Stimulated activated CD4-positive, alpha-beta T cell treated with anti-CD3 and anti-CD28 coated beads, Interleukin-4, amount 100 ng/mL, for 48 hours (primary cell): Measurements from ENCODE around the gene UBE2D4.

Experiments
- DNase-seq, 2 donors: peaks; one replicate each; pipeline ENCODE4 v3.0.0-alpha.2; 2020; ENCODE audit warnings: low read depth in 2 of 2

UBE2D4 gene

DNA sequence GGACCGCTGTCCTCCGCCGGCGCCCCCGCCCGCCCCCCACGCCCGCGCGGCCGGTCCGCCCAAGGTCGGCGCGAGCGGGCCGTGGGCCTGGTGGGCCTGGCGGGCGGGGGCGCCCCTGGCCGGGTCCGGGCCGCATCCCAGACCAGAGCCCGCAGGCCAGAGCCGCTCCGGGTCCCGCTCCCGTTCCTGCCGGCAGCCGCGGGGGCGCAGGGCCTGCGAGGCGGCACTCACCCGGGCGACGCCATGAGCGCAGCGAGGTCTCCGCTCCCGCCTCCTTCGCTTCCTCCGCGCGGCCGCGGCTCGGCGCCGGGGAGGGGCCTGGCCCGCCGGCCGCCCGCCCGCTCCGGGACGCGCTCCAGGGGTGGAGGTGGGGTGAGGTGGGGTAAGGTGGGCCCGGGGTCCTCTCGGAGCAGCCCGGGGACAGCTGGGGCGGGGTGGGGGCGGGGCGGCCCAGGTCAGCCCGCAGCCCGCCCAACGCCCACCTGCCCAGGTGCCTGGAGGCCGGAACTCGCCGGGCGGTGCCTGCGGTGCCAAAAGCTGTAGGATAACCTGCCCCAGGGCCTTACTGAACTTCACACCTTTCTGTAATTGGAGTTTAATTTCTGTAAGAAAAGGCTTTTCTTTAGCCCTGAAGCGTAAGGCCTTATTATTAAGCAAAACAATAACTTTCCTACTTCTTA is 19.8 kb upstream of the UBE2D4 start, which contains the start of gene URGCP:
Gene URGCP, minus strand, starts transcription at position 266 of the 680 bp plus-strand sequence. Its CDS starts 21 bp downstream, at position 245.
- peak; percentile 44 to 49 for DNase-seq

- no peak for DNase-seq
Observed at GRCh38 chr7:43914795-43915194, 11.4 kb upstream of the UBE2D4 start.

DNA sequence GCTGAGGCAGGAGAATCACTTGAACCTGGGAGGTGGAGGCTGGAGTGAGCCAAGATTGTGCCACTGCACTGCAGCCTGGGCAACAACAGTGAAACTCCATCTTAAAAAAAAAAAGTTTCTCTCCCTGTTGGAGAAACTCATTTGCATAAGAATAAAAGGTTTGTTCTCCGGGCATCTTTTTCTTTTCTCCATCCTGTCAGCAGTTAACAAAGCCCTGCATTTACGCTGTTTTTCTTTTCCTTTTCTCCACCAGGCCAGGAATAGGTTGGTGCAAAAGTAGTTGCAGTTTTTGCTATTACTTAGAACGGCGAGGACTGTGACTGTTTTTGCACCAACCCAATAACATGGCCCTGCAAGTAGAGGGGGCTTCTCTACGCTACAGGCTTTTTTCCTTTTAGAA is 10.3 kb upstream of the UBE2D4 start:
- no peak for DNase-seq

- no peak for DNase-seq
Observed at GRCh38 chr7:43921423-43921822, 4.8 kb upstream of the UBE2D4 start.

GRCh38 chr7:43922726-43923125 is 3.5 kb upstream of the UBE2D4 start:
- DNase-seq: no peak

DNA sequence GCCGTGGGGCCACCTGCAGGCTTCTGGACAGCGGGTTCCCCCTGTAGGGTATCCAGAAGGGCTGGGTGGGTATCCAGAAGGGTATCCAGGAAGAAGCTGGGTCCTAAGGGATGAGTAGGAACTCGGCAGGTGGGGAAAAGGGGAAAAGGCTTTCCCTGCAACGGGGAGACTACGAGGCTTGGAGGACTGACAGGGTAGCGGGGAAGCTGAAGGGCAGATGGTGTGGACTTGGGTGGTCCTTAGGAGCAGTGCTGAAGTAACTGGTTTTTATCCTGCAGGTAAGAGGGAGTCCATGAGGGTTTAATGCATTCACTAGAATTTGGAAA is 525 bp downstream of the UBE2D4 start:
- DNase-seq: no peak

DNA sequence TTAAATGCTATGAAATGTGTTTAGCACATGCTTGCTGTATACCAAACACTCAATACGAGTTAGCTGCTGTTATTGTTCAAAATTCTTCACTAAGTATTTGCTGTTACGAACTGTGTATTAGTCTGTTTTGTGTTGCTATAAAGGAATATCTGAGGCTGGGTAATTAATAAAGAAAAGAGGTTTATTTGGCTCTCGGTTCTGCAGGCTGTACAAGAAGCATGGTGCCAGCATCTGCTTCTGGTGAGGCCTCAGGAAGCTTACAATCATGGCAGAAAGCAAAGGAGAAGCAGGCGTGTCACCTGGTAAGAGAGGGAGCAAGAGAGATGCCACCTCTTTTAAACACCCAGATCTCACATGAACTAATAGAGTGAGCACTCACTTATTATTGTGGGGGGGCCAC is 1.6 kb downstream of the UBE2D4 start:
- DNase-seq: no peak

- DNase-seq: no peak
Observed at GRCh38 chr7:43929529-43930457, 3.6 kb downstream of the UBE2D4 start.

DNA sequence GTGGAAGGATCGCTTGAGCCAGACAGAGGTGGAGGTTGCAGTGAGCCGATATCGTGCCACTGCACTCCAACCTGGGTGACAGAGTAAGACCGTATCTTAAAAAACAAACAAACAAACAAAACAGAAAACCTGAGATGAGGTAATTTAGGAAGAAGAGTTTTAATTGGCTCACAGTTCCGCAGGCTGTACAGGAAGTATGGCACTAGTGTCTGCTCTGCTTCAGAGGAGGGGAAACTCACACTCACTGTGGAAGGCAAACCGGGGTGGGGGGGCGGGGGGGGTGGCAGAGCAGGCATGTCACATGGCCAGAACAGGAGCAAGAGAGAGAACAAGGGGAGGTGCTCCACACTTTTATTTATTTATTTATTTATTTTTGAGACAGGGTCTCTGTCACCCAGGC is 5.1 kb downstream of the UBE2D4 start:
- DNase-seq: no peak

DNA sequence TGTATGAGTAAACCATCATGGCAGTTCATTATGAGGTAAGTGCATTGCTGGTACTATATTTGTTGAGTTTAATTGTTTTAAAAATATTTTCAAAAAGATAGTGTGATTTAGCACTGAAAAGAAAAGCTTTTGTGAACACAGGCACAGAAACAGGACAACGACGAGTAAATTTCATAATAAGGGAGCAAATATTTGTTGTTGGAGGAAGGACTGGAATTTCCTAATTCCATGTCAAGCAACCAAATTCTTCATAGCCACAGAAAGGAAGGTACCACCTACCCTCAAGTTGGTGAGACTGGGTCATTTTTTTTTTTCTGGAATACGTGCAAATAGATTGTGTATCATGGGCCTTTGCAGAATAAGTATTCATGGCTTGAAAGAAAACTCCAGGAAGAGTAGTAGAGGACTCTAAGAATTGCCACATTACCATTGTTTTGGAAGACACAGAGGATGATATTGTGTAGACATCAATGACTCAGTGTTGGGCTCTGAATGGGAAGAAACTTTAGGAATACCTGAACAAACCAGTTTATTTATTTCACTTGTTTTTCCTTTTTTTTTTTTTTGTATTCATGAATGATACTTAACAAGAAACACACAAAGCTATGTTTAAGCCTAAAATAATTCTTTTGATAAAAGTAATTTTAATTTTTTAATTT is 7.8 kb downstream of the UBE2D4 start:
- DNase-seq: no peak

- DNase-seq: no peak
Observed at GRCh38 chr7:43937444-43937843, 11.2 kb downstream of the UBE2D4 start.

GRCh38 chr7:43938892-43939482 is 12.8 kb downstream of the UBE2D4 start:
- no peak for DNase-seq

DNA sequence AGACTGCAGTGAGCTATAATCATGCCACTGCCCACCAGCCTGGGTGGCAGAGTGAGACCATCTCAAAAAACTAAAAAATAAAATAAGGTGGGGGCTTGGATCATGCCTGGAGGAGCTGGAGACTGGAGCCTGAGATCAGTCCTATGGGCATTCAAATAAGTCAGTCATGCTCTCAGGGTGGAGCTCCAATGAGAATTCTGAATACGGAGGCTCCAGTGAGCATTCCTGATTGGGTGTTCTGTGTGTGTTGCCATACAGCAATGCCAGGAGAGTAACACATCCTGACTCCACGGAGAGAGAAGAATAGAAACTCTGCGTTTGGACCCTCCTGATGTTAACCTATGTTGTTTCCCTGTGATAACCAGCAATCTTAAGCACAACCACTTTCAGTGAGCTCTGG is 16.0 kb downstream of the UBE2D4 start:
- no peak for DNase-seq

DNA sequence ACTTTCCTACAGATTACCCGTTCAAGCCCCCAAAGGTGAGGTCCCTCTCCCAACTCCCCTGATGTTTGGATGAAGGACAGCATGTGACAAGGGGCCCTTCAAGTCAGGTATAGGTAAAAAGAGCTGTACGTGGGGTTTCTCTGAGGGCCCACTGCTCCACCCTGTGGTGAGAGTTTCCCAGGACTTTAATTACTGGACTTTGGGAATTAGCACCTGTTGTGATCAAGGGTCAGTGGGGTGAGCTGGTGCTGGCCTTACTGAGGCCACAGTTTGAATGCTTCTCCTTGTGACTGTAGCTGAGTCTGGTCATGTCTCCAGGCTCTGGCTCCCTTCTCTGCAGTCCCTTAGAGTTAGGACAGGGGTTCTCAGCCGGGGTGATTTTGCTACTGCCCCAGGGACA is 16.8 kb downstream of the UBE2D4 start:
- no peak for DNase-seq

GRCh38 chr7:43943417-43944187 is 17.4 kb downstream of the UBE2D4 start:
- no peak for DNase-seq

DNA sequence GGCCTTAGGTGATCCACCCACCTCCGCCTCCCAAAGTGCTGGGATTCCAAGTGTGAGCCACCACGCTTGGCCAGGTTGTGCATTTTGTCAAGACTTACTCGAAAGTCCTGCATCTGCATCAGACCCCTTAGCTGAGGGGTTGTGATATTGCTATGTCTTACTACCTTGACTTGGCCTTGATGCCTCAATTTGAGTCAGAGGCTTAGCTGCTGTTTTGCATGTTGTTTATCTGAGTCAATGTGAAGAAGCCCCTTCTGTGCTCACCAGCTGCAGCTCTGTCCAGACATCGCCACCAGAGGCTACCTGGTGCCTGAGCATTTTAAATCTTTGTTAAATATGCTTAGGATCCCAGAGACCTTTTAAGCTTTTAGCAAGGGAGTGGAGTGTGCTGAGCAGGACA is 18.1 kb downstream of the UBE2D4 start:
- DNase-seq: no peak

DNA sequence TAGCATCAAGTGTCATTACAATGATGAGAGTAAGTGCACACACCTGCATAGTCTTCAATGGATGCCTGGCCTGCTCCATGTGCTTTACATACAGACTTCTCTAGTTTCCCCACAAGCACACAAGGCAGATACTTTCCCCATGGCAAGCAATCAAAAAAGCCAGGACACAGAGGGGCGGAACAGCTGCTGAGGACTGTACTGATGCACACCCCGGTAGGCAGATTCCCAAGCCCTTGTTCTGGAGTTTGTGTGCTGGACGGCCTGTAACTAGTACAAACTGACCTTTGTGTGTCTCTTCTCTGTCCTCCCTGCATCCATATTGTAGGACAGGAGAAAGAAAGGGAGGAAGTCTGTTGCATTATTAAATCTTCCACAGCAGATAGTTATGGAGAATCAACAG is 25.8 kb downstream of the UBE2D4 start:
- DNase-seq: no peak

DNA sequence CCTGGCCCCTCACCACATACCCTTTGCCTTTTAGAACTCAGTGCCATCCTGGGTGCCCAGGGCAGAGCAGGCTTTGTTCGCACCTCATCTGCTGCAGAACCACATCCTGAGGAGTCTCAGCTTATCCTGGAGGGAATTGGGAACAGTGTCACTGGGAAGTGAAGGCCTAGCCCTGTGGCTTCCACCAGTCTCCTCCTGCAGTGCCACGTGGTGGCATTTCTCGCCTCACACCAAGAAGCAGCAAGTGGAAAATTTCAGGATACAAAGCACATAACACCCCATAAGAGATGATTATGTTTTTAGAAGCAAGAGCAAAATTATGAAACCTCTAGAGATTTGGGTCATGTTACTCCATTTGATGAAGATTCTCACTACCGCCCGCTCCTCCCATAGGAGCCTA is 26.8 kb downstream of the UBE2D4 start:
- DNase-seq: no peak

DNA sequence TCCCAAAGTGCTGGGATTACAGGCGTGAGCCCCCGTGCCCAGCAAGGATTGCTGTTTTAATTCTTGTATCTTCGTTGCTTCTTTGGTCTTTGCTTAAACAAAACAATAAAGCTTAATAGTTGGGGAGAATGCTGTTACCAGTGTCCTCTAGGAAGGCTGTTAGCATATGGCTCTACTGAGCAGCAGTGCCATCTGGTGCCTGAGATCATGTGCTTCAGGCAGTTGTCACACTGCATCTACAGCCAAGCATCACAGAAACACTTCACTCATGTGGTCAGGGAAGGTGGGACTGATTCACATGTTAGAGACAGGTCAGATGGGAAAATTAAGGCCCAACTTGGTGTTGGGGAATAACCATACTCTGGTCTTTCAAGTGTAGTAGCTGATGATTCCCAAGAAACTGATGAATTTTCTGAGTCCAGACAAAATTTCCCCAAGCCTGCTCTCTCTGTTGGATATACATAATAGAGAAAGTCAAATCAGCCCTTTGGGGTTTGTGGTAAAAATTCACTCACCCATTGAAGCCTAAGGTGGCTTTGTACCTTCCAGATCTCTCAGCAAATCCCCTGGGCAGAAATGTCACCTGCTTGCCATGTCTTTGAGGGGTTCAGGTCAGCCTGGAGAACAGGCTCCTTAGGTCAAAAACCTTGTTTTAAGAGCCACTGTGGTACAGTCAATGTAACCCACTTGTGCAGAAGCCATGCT is 28.4 kb downstream of the UBE2D4 start:
- no peak for DNase-seq

GRCh38 chr7:43956027-43956426 is 29.8 kb downstream of the UBE2D4 start:
- DNase-seq: no peak

GRCh38 chr7:43960933-43961332 is 34.7 kb downstream of the UBE2D4 start:
- no peak for DNase-seq
